MM.1S (cell line): ENCODE measurements around the gene FOXN3.

ENCODE experiments used
- CTCF ChIP-seq: fragments of 300-600 bp; sonication (generic); IDR thresholded peaks from 2 replicates; pipeline ENCODE4 v1.5.1; 2016; ENCODE audit warnings: antibody characterized with exemption, low read length, mixed read lengths
- EZH2phosphoT487 ChIP-seq: fragments of 300-600 bp; sonication (generic); IDR thresholded peaks from 2 replicates; pipeline ENCODE4 v1.6.1; 2018; ENCODE audit warnings: antibody characterized with exemption, low read length

- no peak for TF ChIP-seq CTCF
- TF ChIP-seq EZH2phosphoT487, result no peak
Measured at GRCh38 chr14:89158701-89159100, 258.3 kb downstream of the FOXN3 start.
